ENCODE measurements around the gene CT45A1. TPM values are rescaled to one million over a fixed set of nuclear protein-coding genes. Genes with fewer than 3 reads are reported as not detected.
"Not testable (repeated sequence)": the region's sequence is repeated elsewhere in the genome, so short reads cannot be mapped to it uniquely, and the experiment has no call there.

Gene CT45A1
- total RNA-seq, 1 donor from 2014 or later = not detected

DNA sequence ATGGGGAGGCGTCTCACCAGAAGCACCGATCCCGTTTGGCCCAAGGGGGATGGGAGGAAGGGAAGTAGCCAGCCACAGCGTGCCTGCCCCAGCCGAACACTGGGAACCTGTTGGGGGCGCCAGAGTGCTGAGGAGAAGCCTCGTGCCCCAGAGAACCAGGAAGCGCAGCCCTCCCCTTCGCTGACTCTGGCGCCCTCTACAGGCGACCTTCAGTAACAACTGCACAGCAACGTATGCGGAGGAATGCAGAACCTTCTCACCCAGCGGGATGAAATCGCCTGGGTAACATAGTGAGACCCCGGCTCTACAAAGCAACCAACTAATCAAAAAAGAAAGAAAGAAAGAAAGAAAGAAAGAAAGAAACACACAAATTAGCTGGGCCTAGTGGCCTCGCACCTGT lies 54.7 kb downstream of the CT45A1 start, which contains the start of gene CT45A3:
Gene CT45A3, minus strand, starts transcription at position 101 of the 400 bp plus-strand sequence. CDS start 3,747 bp downstream, outside the sequence.
- intact Hi-C loops (cut with micrococcal nuclease); H3K27ac Mint-ChIP-seq: not testable (repeated sequence)

More for the DNA sequence above, 54.7 kb downstream of the CT45A1 start, which contains the start of gene CT45A3:
- not testable (repeated sequence) for H3K9me3 Mint-ChIP-seq; H3K4me3 Mint-ChIP-seq (ENCODE audit: low read depth); H3K36me3 Mint-ChIP-seq (ENCODE audit: low read depth); DNase-seq (ENCODE audit: low spot score); H3K4me1 Mint-ChIP-seq (ENCODE audit: low read depth); H3K27me3 Mint-ChIP-seq (ENCODE audit: low read depth)

Other genes starting within 250 kb of the CT45A1 start
- gene INTS6L, start 193.0 kb upstream of the CT45A1 start, total RNA-seq = 27.1 and 29.4 TPM in 2 replicates
- gene CT45A3, start 54.6 kb downstream of the CT45A1 start, total RNA-seq = not detected in 2 replicates
- gene CT45A5, start 71.9 kb downstream of the CT45A1 start, total RNA-seq = not detected in 2 replicates
- gene CT45A6, start 89.1 kb downstream of the CT45A1 start, total RNA-seq = not detected in 2 replicates
- not detected in 2 replicates for gene CT45A2, start 106.4 kb downstream of the CT45A1 start, total RNA-seq
- gene CT45A7, start 123.6 kb downstream of the CT45A1 start, total RNA-seq = not detected in 2 replicates
- not detected in 2 replicates for gene CT45A8, start 140.9 kb downstream of the CT45A1 start, total RNA-seq
- gene CT45A9, start 158.2 kb downstream of the CT45A1 start, total RNA-seq = not detected in 2 replicates
- not detected in 2 replicates for gene CT45A10, start 179.8 kb downstream of the CT45A1 start, total RNA-seq
- not detected in 2 replicates for gene SAGE1, start 180.1 kb downstream of the CT45A1 start, total RNA-seq